Astrocyte of the cerebellum (primary cell): Measurements from ENCODE around the gene HLA-A.

Source experiments
- DNase-seq: peaks from one replicate; pipeline ENCODE4 v3.0.0-alpha.2; 2011; ENCODE audit warnings: low read depth
- H3K4me3 ChIP-seq: 2 replicates; pipeline ENCODE4 v1.5.1; 2011; ENCODE audit warnings: mild to moderate bottlenecking, low read depth, low read length, moderate library complexity
- CTCF ChIP-seq: IDR thresholded peaks from 2 replicates; pipeline ENCODE4 v1.5.1; 2012; ENCODE audit warnings: low read length, low read depth, moderate library complexity, mild to moderate bottlenecking; ENCODE audit errors: missing control alignments
- in situ Hi-C: cut with HindIII; loops from 2 replicates; pipeline ENCODE4 v1.10.0; 2017; ENCODE audit warnings: low sequenced_read_pairs

HLA-A gene

GRCh38 chr6:29989211-29989610 is 46.9 kb downstream of the HLA-A start:
- no peak for DNase-seq
- no peak for TF ChIP-seq CTCF
- no peak overlapping the region for H3K4me3 ChIP-seq
- in situ Hi-C loops: no loop called here

GRCh38 chr6:29990931-29991330 is 48.6 kb downstream of the HLA-A start:
- no peak for TF ChIP-seq CTCF
- in situ Hi-C loops: no loop called here
- no peak overlapping the region for H3K4me3 ChIP-seq
- no peak for DNase-seq

- DNase-seq: no peak
- in situ Hi-C loops: no loop called here
Observed at GRCh38 chr6:29992807-29993206, 50.5 kb downstream of the HLA-A start.

GRCh38 chr6:29994826-29995225 is 52.5 kb downstream of the HLA-A start:
- in situ Hi-C loops: no loop called here
- H3K4me3 ChIP-seq: no peak overlapping the region
- TF ChIP-seq CTCF: no peak
- DNase-seq: no peak

More at GRCh38 chr6:29992807-29993206, 50.5 kb downstream of the HLA-A start:
- no peak overlapping the region for H3K4me3 ChIP-seq
- no peak for TF ChIP-seq CTCF

- no peak for TF ChIP-seq CTCF
- in situ Hi-C loops: no loop called here
- DNase-seq: no peak
- H3K4me3 ChIP-seq: no peak overlapping the region
Observed at GRCh38 chr6:29995340-29995777, 53.0 kb downstream of the HLA-A start.
